ENCODE results near the gene LRGUK.

The LRGUK gene

DNA sequence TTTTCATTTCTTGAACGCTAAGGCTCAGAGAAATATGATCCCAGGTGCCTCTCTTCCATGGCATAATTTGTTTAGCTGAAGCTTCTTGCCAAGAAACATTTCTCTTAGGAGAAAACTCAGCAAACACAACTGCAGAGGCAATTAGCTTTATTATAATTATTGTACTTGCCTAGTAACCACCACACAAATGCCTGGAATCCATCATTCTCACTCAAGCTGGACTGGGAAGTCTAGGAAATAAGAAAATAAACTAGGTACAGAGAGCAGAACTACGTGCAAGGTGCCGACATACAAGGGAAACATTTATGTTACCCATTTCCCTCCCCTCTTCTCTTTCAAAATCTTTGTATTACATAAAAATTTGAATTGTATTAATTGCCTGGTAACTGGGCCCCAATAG, 174.5 kb downstream of the LRGUK start:
- no peak for DNase-seq (ENCODE audit: low spot score)

DNA sequence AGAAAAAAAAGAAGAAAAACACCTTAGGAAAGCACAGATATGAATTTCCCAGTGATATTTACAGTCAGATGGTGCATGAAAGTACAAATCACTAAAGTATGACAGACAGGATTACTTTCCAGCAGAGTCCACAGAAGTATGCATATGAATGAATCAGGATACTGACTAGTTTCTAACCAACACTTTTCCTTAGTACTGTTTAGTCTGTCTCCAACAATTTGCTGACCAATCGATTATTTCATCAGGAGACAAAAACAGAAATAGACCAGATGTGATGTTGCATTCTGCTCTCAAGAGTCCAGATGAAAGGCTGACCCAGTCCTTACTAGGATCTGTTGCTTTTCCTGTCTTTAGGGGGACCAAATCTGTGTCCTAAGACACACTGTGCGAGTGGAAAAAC, 175.0 kb downstream of the LRGUK start:
- no peak for DNase-seq (ENCODE audit: low spot score)

DNA sequence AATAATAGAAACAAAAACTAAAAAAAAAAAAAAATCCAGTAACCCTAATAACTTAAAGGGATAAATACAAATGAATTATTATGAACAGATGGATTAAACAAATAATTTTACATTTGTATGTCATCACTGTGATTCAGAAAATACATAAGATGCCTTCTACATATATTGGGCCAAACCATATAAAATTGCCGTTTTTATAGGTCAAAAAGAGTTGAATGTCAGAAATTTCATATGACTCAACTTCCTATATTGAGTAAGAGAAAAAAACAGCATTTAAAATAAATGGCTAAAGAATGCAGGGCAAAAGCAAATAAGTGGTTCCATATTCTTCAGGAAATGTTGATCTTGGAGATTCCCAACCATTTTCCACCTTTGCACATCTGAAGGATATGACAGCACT, 180.2 kb downstream of the LRGUK start:
- DNase-seq (ENCODE audit: low spot score) = no peak

DNA sequence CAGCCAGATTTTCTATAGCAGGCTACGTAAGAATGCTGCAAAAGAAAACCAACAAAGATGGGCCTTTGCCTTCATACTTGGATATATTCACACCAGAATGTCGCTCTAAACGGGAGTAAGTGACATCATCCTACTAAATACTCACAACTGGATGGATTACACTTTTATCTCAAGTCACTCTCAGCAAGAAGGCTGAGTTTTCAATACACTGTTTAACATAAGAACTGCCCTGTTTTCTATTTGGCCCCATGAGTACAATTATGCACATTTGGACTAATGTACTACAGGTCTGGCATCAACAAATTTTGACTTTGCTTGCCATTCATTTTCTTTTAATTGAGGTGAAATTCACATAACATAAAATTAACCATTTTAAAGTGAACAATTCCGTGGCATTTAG, 181.4 kb downstream of the LRGUK start:
- DNase-seq (ENCODE audit: low spot score) = no peak

DNA sequence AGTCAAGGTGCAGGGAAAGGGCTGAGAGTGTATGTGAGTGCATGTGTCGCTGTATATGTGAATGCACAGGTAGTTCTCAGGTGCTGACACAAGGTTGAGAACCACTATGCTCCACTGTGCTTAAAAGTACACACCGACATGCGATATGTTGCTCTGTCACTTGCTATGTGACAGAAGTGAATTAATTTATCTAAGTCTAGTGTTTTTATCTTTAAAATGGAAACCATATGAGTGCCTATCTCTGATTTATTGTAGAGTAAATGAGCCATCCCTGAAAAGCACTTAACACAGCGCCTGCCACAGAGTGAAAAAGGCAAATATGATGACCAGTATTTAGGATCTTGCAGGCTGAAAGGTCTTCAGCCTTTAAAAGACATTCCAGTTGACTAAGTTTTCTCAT, 184.7 kb downstream of the LRGUK start:
- DNase-seq (ENCODE audit: low spot score) = no peak

DNA sequence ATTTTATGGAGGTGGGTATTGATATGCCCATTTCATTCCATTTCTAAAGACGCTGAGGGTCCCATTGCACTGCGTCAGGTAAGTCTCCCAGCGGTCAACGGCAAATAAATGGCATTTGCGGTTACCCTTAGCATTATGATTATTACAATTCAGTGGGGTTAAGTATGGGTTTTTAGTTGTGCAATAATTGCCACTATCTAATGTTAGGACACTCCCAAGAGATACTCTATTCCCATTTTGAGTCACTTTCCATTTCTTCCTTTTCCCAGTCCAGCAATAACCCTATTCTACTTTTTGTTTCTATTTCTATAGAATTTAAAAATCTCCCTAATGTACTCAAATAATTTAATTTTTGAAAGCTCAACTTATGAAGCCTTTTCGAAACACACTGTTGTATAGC, 185.6 kb downstream of the LRGUK start:
- DNase-seq (ENCODE audit: low spot score) = no peak

DNA sequence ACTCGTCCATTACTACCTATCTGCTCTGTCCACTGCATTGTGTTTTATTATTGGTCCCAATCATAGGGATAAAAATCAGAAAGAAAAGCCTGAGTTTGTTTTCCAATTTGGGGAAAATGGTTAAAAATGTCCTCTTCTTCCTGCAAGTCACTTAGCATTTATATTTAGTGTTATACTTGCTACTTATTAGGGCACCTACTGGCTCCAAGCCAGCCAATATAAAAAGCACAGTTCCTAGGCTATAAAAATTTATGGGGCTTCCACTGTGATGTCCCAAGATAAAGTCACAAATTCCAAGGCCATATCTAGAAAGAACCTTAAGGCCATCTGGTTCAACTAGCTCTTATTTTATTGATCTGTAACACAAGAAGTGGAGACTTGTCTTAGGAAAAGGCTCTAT, 186.4 kb downstream of the LRGUK start:
- no peak for DNase-seq (ENCODE audit: low spot score)

All from hematopoietic multipotent progenitor cell treated with erythropoietin and hydrocortisone succinate and interleukin-3 and kit ligand, for 17 days (in vitro differentiated cells).